HEK293 (cell line): Measurements from ENCODE around the gene TMPRSS4.

Experiments used
- REST ChIP-seq: fragments of 450-650 bp; formaldehyde crosslinking; IDR thresholded peaks from 2 replicates; pipeline ENCODE4 v1.5.1; 2016; ENCODE audit warnings: missing biosample characterization, missing genetic modification characterization
- YY1 ChIP-seq: fragments of 450-650 bp; formaldehyde crosslinking; IDR thresholded peaks from 2 replicates; pipeline ENCODE4 v1.5.1; 2018; ENCODE audit warnings: missing biosample characterization, missing genetic modification characterization
- ZNF138 ChIP-seq: fragments of 450-650 bp; formaldehyde crosslinking; IDR thresholded peaks from 2 replicates; pipeline ENCODE4 v1.5.1; 2016; ENCODE audit warnings: missing biosample characterization, missing genetic modification characterization, borderline replicate concordance
- ZNF155 ChIP-seq: fragments of 450-650 bp; formaldehyde crosslinking; IDR thresholded peaks from 2 replicates; pipeline ENCODE4 v1.5.1; 2016; ENCODE audit warnings: missing biosample characterization, missing genetic modification characterization
- ZNF660 ChIP-seq: fragments of 450-650 bp; IDR thresholded peaks from 2 replicates; pipeline ENCODE4 v1.5.1; 2018; ENCODE audit warnings: missing biosample characterization, mild to moderate bottlenecking, missing genetic modification characterization
- TF ChIP-seq, protein P1 (sequence below): fragments of 450-650 bp; formaldehyde crosslinking; IDR thresholded peaks from 2 replicates; pipeline ENCODE4 v1.5.1; 2016; ENCODE audit warnings: missing biosample characterization, missing genetic modification characterization

GRCh38 chr11:118068945-118069612 lies 7.8 kb upstream of the TMPRSS4 start:
- no peak for TF ChIP-seq ZNF660 (tag by site-specific recombination)
- TF ChIP-seq ZNF155 (tag by site-specific recombination) = no peak
- TF ChIP-seq YY1 (tag by site-specific recombination) = no peak
- TF ChIP-seq, protein P1, sequence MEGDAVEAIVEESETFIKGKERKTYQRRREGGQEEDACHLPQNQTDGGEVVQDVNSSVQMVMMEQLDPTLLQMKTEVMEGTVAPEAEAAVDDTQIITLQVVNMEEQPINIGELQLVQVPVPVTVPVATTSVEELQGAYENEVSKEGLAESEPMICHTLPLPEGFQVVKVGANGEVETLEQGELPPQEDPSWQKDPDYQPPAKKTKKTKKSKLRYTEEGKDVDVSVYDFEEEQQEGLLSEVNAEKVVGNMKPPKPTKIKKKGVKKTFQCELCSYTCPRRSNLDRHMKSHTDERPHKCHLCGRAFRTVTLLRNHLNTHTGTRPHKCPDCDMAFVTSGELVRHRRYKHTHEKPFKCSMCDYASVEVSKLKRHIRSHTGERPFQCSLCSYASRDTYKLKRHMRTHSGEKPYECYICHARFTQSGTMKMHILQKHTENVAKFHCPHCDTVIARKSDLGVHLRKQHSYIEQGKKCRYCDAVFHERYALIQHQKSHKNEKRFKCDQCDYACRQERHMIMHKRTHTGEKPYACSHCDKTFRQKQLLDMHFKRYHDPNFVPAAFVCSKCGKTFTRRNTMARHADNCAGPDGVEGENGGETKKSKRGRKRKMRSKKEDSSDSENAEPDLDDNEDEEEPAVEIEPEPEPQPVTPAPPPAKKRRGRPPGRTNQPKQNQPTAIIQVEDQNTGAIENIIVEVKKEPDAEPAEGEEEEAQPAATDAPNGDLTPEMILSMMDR (tag by site-specific recombination) = no peak
- no peak for TF ChIP-seq ZNF138 (tag by site-specific recombination)
- no peak for TF ChIP-seq REST (tag by site-specific recombination)
